SK-N-SH (cell line): ENCODE data around the gene NSDHL. TPM values are rescaled to one million over a fixed set of nuclear protein-coding genes. Genes with fewer than 3 reads are reported as not detected.

Experiments
- CTCF ChIA-PET: fragments of 300-600, 350-600 bp; formaldehyde crosslinking; extraction: SDS; loops from one replicate; lab custom pipeline; 2021; lab: Yijun Ruan, JAX
- POLR2A ChIA-PET: fragments of 350-600 bp; sonication (Branson Sonifier 250); formaldehyde crosslinking; extraction: SDS; loops from one replicate; lab custom pipeline; 2020; ENCODE audit warnings: antibody characterized with exemption, inconsistent platforms; lab: Yijun Ruan, JAX
- DNase-seq: peaks from one replicate; pipeline ENCODE4 v3.0.0; 2012
- H2AFZ ChIP-seq: fragments of 200-600 bp; sonication (generic); 2 replicates; pipeline ENCODE4 v1.8.1; 2016; ENCODE audit warnings: antibody characterized with exemption, mild to moderate bottlenecking, low read depth
- H3F3A ChIP-seq: fragments of 200-600 bp; sonication (generic); replicated peaks from 2 replicates; pipeline ENCODE3; 2016; ENCODE audit warnings: antibody characterized with exemption, mild to moderate bottlenecking; ENCODE audit not compliant: insufficient read depth
- H3K27ac ChIP-seq, 2 experiments: fragments of 200-500 bp in 1 of 2; fragments of 200-600 bp in 1 of 2; sonication (Bioruptor generic) in 1 of 2; sonication (generic), shearing (Covaris generic) in 1 of 2; 2 replicates each; pipeline versions ENCODE4 v1.5.1 to v1.6.1; 2014 to 2016; ENCODE audit warnings: low read depth in 2 of 2, inconsistent platforms in 1 of 2, low read length in 1 of 2, mild to moderate bottlenecking in 1 of 2, mixed read lengths in 1 of 2
- H3K27me3 ChIP-seq: fragments of 200-600 bp; sonication (generic), shearing (Covaris generic); 2 replicates; pipeline ENCODE4 v1.6.1; 2016; ENCODE audit warnings: mixed run types; ENCODE audit not compliant: insufficient read depth
- H3K36me3 ChIP-seq, 2 experiments: fragments of 200-500 bp in 1 of 2; fragments of 200-600 bp in 1 of 2; sonication (Bioruptor generic) in 1 of 2; sonication (generic) in 1 of 2; replicated peaks in 1 of 2; 2 replicates each; pipeline versions ENCODE3 to v1.5.1; 2014 to 2016; ENCODE audit warnings: low read length in 1 of 2, mild to moderate bottlenecking in 1 of 2; ENCODE audit not compliant: insufficient read depth in 2 of 2, control insufficient read depth in 1 of 2
- H3K4me1 ChIP-seq, 2 experiments: fragments of 200-500 bp in 1 of 2; fragments of 200-600 bp in 1 of 2; sonication (Bioruptor generic) in 1 of 2; sonication (generic), shearing (Covaris generic) in 1 of 2; 2 replicates each; pipeline versions ENCODE4 v1.5.1 to v1.6.1; 2014 to 2016; ENCODE audit warnings: low read depth in 1 of 2, low read length in 1 of 2, mixed run types in 1 of 2; ENCODE audit not compliant: insufficient read depth in 2 of 2, control insufficient read depth in 1 of 2
- H3K4me2 ChIP-seq: fragments of 200-600 bp; sonication (generic), shearing (Covaris generic); 2 replicates; pipeline ENCODE4 v1.6.1; 2017; ENCODE audit warnings: mixed run types
- H3K4me3 ChIP-seq, 2 experiments: fragments of 200-500 bp in 1 of 2; fragments of 200-600 bp in 1 of 2; sonication (Bioruptor generic) in 1 of 2; sonication (generic), shearing (Covaris generic) in 1 of 2; 2 replicates each; pipeline versions ENCODE4 v1.5.1 to v1.8.1; 2014 to 2016; ENCODE audit warnings: low read depth in 2 of 2, inconsistent platforms in 1 of 2, low read length in 1 of 2, mild to moderate bottlenecking in 1 of 2, mixed read lengths in 1 of 2, moderate library complexity in 1 of 2
- H3K79me2 ChIP-seq: fragments of 200-600 bp; sonication (generic); 2 replicates; pipeline ENCODE4 v1.8.1; 2017; ENCODE audit warnings: mild to moderate bottlenecking; ENCODE audit not compliant: insufficient read depth
- H3K9ac ChIP-seq: fragments of 200-600 bp; sonication (generic); 2 replicates; pipeline ENCODE4 v1.6.1; 2017; ENCODE audit warnings: mixed run types
- H3K9me2 ChIP-seq: fragments of 200-600 bp; sonication (generic); 2 replicates; pipeline ENCODE4 v1.6.1; 2017; ENCODE audit warnings: mixed run types
- H3K9me3 ChIP-seq: fragments of 200-600 bp; sonication (generic); 2 replicates; pipeline ENCODE4 v1.6.1; 2017; ENCODE audit warnings: mixed run types, mild to moderate bottlenecking, moderate library complexity
- H4K20me1 ChIP-seq: fragments of 200-600 bp; sonication (generic); 2 replicates; pipeline ENCODE4 v1.6.1; 2017; ENCODE audit warnings: mild to moderate bottlenecking, mixed run types; ENCODE audit not compliant: insufficient read depth
- CTCF ChIP-seq: fragments of 200-600 bp; sonication (generic); IDR thresholded peaks from 2 replicates; pipeline ENCODE4 v1.6.1; 2017; ENCODE audit warnings: antibody characterized with exemption, mild to moderate bottlenecking, moderate library complexity
- ELF1 ChIP-seq: IDR thresholded peaks from 2 replicates; pipeline ENCODE4 v1.4.0; 2012
- EZH2phosphoT487 ChIP-seq: fragments of 200-600 bp; sonication (generic); IDR thresholded peaks from 2 replicates; pipeline ENCODE4 v1.6.1; 2017; ENCODE audit warnings: low read depth, mixed run types, mild to moderate bottlenecking, antibody characterized with exemption, moderate library complexity, borderline replicate concordance
- FOSL2 ChIP-seq: IDR thresholded peaks from 2 replicates; pipeline ENCODE4 v1.4.0; 2012; ENCODE audit warnings: low read depth, mild to moderate bottlenecking, moderate library complexity, borderline replicate concordance
- FOXJ3 ChIP-seq: sonication (generic); formaldehyde crosslinking; IDR thresholded peaks from 2 replicates; pipeline ENCODE4 v1.5.1; 2020; ENCODE audit warnings: mild to moderate bottlenecking, missing genetic modification reagents
- POLR2AphosphoS5 ChIP-seq: IDR thresholded peaks from 2 replicates; pipeline ENCODE4 v1.6.1; 2012; ENCODE audit warnings: low read depth, low read length
- RAD21 ChIP-seq: IDR thresholded peaks from 2 replicates; pipeline ENCODE4 v1.6.1; 2012; ENCODE audit warnings: mild to moderate bottlenecking, low read length
- RCOR1 ChIP-seq: fragments of 150-350 bp; IDR thresholded peaks from 2 replicates; pipeline ENCODE4 v1.6.1; 2017; ENCODE audit warnings: antibody characterized with exemption, low read length
- REST ChIP-seq: IDR thresholded peaks from 2 replicates; pipeline ENCODE4 v1.6.1; 2012; ENCODE audit warnings: mild to moderate bottlenecking, low read depth, low read length, moderate library complexity
- RXRA ChIP-seq: IDR thresholded peaks from 2 replicates; pipeline ENCODE4 v1.4.0; 2012; ENCODE audit warnings: low read depth, mild to moderate bottlenecking, borderline replicate concordance
- SIN3A ChIP-seq: IDR thresholded peaks from 2 replicates; pipeline ENCODE4 v1.6.1; 2012; ENCODE audit warnings: low read depth, mild to moderate bottlenecking, low read length, moderate library complexity, borderline replicate concordance
- SMC3 ChIP-seq: IDR thresholded peaks from 2 replicates; pipeline ENCODE4 v1.6.1; 2012; ENCODE audit warnings: low read depth, low read length, improper control_type of control experiment
- TAF1 ChIP-seq: IDR thresholded peaks from 2 replicates; pipeline ENCODE4 v1.6.1; 2012; ENCODE audit warnings: low read depth, mild to moderate bottlenecking, low read length, moderate library complexity, borderline replicate concordance
- TEAD4 ChIP-seq: IDR thresholded peaks from 2 replicates; pipeline ENCODE4 v1.4.0; 2012; ENCODE audit warnings: mild to moderate bottlenecking, borderline replicate concordance; ENCODE audit not compliant: insufficient read depth
- whole genome bisulfite sequencing: methylation state at CpG from one replicate; pipeline ENCODE4 v1.1.6; 2017; ENCODE audit warnings: low lambda C conversion rate; 5-methylcytosine and 5-hydroxymethylcytosine counted together
- polyA plus RNA-seq, 3 experiments: library from polyadenylated mRNA; depleted of rRNA; stranded (reverse); fragments of >200 nt; gene quantifications; 2 replicates each; pipeline ENCODE4 v1.2.3, GENCODE V29; 2012

NSDHL gene
- polyA plus RNA-seq, 1 of the 3 experiments (the other 2 are of a cell fraction) = 24.8 TPM

DNA sequence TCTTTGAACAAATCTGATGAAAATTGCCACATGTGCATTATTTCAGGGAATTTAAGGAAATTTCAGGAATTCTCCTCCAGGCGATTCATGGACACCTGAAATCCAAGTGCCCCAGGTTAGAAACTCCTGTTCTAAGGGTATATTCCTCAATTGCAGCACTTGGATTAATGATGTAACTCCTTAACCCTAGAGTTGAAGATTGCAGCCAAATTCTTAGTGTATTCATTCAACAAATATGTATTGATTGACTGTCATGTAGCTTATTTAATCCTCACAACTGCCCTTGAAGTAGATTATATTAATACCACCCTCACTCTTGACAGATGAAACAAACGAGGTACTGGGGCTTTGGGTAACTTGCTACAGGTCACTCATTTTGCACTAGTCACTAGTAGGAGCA lies 11.6 kb upstream of the NSDHL start:
- H3F3A ChIP-seq = no peaks in the 10 kb centered on the region
- H3K36me3 ChIP-seq = no peaks in the 10 kb centered on the region
- CTCF ChIA-PET = interaction anchor here (0.6 to 6.8 kb wide), 3 partner anchors 178 to 1068 kb away, joined by 3 to 78 read pairs (median 9); no protein-coding TSS in a partner anchor
- DNase-seq = no peak
- POLR2A ChIA-PET = no interaction called here
- H3K9ac ChIP-seq = no peak overlapping the region
- H3K27me3 ChIP-seq = no peaks in the 10 kb centered on the region
- H3K27ac ChIP-seq = no peak overlapping the region
- no peak overlapping the region for H3K4me2 ChIP-seq
- no peak overlapping the region for H2AFZ ChIP-seq
- H3K4me1 ChIP-seq = no peaks in the 10 kb centered on the region; a peak in 1 of 4 replicates
- 51% methylated on average over 2 of the region's 2 CpGs for WGBS
- H4K20me1 ChIP-seq = no peaks in the 10 kb centered on the region
- no peaks in the 10 kb centered on the region for H3K79me2 ChIP-seq
- H3K9me3 ChIP-seq = no peaks in the 10 kb centered on the region
- H3K9me2 ChIP-seq = no peaks in the 10 kb centered on the region
- H3K4me3 ChIP-seq = no peak overlapping the region
- no peak for TF ChIP-seq RCOR1
- TF ChIP-seq FOXJ3 = no peak
- TF ChIP-seq SMC3 = no peak
- no peak for TF ChIP-seq SIN3A
- TF ChIP-seq POLR2AphosphoS5 = no peak
- no peak for TF ChIP-seq REST
- TF ChIP-seq RXRA = no peak
- no peak for TF ChIP-seq FOSL2
- TF ChIP-seq RAD21 = no peak
- no peak for TF ChIP-seq ELF1
- TF ChIP-seq TAF1 = no peak
- TF ChIP-seq CTCF = no peak
- TF ChIP-seq TEAD4 = no peak
- no peak for TF ChIP-seq EZH2phosphoT487
